ENCODE results near the gene PIK3R6. TPM values are rescaled to one million over a fixed set of nuclear protein-coding genes. Genes with fewer than 3 reads are reported as not detected.

Gene PIK3R6
- total RNA-seq, 3 donors from 2014 or later (not counting 1 experiment from before 2014, with no cell fraction given), result 0.84 to 6.3 (median 1.4) TPM

- no peak overlapping the region for H3K4me3 ChIP-seq (ENCODE audit: low read length)
- Mint-ChIP-seq H3K9me3 (no peaks in the 10 kb centered on the region), H3K27me3 (ENCODE audit: low read depth in 2 of 2) (peaks cover 0 to 5% of the 10 kb centered on the region in 2 donors), H3K27ac (no peak overlapping the region), H3K36me3 (no peaks in the 10 kb centered on the region), H3K4me1 (peaks cover 0 to 10% of the 10 kb centered on the region in 2 donors), H3K4me3 (no peak overlapping the region)
- TF ChIP-seq, protein P1, sequence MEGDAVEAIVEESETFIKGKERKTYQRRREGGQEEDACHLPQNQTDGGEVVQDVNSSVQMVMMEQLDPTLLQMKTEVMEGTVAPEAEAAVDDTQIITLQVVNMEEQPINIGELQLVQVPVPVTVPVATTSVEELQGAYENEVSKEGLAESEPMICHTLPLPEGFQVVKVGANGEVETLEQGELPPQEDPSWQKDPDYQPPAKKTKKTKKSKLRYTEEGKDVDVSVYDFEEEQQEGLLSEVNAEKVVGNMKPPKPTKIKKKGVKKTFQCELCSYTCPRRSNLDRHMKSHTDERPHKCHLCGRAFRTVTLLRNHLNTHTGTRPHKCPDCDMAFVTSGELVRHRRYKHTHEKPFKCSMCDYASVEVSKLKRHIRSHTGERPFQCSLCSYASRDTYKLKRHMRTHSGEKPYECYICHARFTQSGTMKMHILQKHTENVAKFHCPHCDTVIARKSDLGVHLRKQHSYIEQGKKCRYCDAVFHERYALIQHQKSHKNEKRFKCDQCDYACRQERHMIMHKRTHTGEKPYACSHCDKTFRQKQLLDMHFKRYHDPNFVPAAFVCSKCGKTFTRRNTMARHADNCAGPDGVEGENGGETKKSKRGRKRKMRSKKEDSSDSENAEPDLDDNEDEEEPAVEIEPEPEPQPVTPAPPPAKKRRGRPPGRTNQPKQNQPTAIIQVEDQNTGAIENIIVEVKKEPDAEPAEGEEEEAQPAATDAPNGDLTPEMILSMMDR (IDR thresholded peaks at IDR 0.05), result no peak
- no peaks in the 10 kb centered on the region for H3K27me3 ChIP-seq (ENCODE audit: control insufficient read depth, insufficient read depth, low read length)
- H3K27ac ChIP-seq (ENCODE audit: low read length), result no peak overlapping the region
- no peaks in the 10 kb centered on the region for H3K9me3 ChIP-seq (ENCODE audit: control insufficient read depth, insufficient read depth, low read length)
- DNase-seq (no peak), ATAC-seq (no peak)
- no peaks in the 10 kb centered on the region for H3K4me1 ChIP-seq (ENCODE audit: control insufficient read depth, insufficient read depth, low read length)
- intact Hi-C loops (cut with micrococcal nuclease), result no loop called here
- H3K36me3 ChIP-seq (ENCODE audit: control insufficient read depth, insufficient read depth, low read length), result no peaks in the 10 kb centered on the region
- WGBS (ENCODE audit: insufficient coverage), result 89% methylated on average over 8 of the region's 8 CpGs
Observed at GRCh38 chr17:8837563-8838075, 29.9 kb downstream of the PIK3R6 start.

GRCh38 chr17:8836821-8837562 lies 30.5 kb downstream of the PIK3R6 start:
- H3K4me1 ChIP-seq (ENCODE audit: control insufficient read depth, insufficient read depth, low read length), result no peaks in the 10 kb centered on the region
- H3K27ac ChIP-seq (ENCODE audit: low read length), result no peak overlapping the region
- Mint-ChIP-seq H3K4me1 (peaks cover 0 to 5% of the 10 kb centered on the region in 2 donors), H3K36me3 (no peaks in the 10 kb centered on the region), H3K4me3 (no peak overlapping the region), H3K27me3 (ENCODE audit: low read depth in 2 of 2) (peaks cover 0 to 5% of the 10 kb centered on the region in 2 donors), H3K9me3 (no peaks in the 10 kb centered on the region), H3K27ac (no peak overlapping the region)
- no peaks in the 10 kb centered on the region for H3K36me3 ChIP-seq (ENCODE audit: control insufficient read depth, insufficient read depth, low read length)
- H3K4me3 ChIP-seq (ENCODE audit: low read length), result no peak overlapping the region
- WGBS (ENCODE audit: insufficient coverage), result 94% methylated on average over 13 of the region's 15 CpGs
- H3K27me3 ChIP-seq (ENCODE audit: control insufficient read depth, insufficient read depth, low read length), result no peaks in the 10 kb centered on the region
- no peaks in the 10 kb centered on the region for H3K9me3 ChIP-seq (ENCODE audit: control insufficient read depth, insufficient read depth, low read length)
- TF ChIP-seq, protein P1 (IDR thresholded peaks at IDR 0.05), result no peak
- DNase-seq, result no peak
- intact Hi-C loops (cut with micrococcal nuclease), result no loop called here
- ATAC-seq, result no peak

DNA sequence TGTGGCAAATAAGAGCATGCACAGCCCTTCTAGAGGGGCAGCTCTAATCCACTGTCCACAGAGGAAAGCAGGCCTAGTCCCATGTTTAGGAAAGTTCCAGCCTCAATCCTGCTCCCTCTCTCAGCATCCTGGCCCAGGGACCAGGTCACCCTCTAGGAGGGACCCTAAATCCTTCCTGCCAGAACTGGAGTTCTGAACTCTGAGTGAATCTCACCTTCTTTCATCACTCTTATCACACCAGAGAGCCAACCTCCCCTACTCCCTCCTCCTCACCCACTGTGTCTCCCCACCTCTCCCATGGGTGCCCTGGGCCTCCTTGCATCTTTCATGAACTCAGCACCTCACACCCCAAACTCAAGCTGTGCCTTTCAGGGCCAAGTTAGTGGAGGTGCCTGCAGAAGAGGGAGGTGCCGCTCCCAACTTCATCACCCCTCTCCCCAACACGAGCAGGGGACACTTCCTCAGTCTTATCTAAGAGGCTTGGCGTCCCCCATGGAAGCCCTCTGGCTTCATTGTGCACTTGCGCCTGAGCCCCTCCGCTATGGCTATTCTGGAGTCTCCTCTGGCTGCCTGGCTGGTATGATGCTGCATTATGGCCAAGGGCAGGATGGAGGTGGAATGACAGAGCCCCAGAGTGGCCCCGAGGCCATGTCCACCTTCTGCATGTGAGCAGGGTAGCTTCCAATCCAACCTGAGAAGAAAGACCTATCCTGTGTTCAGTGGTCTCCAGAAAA lies 31.7 kb downstream of the PIK3R6 start:
- intact Hi-C loops (cut with micrococcal nuclease), result no loop called here
- H3K9me3 ChIP-seq (ENCODE audit: control insufficient read depth, insufficient read depth, low read length), result no peaks in the 10 kb centered on the region
- no peak overlapping the region for H3K27ac ChIP-seq (ENCODE audit: low read length)
- no peaks in the 10 kb centered on the region for H3K36me3 ChIP-seq (ENCODE audit: control insufficient read depth, insufficient read depth, low read length)
- Mint-ChIP-seq H3K4me3 (no peak overlapping the region), H3K4me1 (peaks cover 0 to 5% of the 10 kb centered on the region in 2 donors), H3K27me3 (ENCODE audit: low read depth in 2 of 2) (peaks cover 0 to 5% of the 10 kb centered on the region in 2 donors), H3K27ac (no peak overlapping the region), H3K36me3 (no peaks in the 10 kb centered on the region), H3K9me3 (no peaks in the 10 kb centered on the region)
- TF ChIP-seq, protein P1 (IDR thresholded peaks at IDR 0.05), result no peak
- H3K4me3 ChIP-seq (ENCODE audit: low read length), result no peak overlapping the region
- 96% methylated on average over 6 of the region's 6 CpGs for WGBS (ENCODE audit: insufficient coverage)
- no peaks in the 10 kb centered on the region for H3K27me3 ChIP-seq (ENCODE audit: control insufficient read depth, insufficient read depth, low read length)
- no peak for ATAC-seq
- no peak for DNase-seq
- no peaks in the 10 kb centered on the region for H3K4me1 ChIP-seq (ENCODE audit: control insufficient read depth, insufficient read depth, low read length)

Measured in natural killer cell (primary cell).